ENCODE measurements around the gene GPR65. TPM values are rescaled to one million over a fixed set of nuclear protein-coding genes. Genes with fewer than 3 reads are reported as not detected.

GPR65 gene
- total and polyA plus RNA-seq, 4 donors, result 0.29 to 2.0 (median 0.79) TPM

DNA sequence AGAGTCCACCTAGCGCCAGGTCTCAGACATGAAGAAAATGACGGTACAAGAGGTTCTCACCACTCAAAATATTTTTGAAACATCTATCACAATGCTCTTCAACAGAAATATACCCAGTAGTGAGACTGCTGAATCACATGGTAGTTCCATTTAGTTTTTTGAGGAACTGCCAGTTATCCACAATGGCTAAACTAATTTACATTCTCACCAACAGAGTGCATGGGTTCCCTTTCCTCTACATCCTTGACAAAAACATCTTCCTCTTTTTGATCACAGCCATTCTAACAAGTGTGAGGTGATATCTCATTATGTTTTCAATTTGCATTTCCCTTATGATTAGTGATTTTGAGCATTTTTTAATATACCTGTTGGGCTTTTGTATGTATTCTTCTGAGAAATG is 5.7 kb upstream of the GPR65 start:
- 81% methylated on average over 2 of the region's 2 CpGs for WGBS (ENCODE audit: insufficient coverage)
- Histone ChIP-seq H3K4me1 (ENCODE audit: control insufficient read depth, insufficient read depth, low read length) (no peaks in the 10 kb centered on the region), H3K9me3 (ENCODE audit: control insufficient read depth, insufficient read depth, low read length) (no peaks in the 10 kb centered on the region), H3K36me3 (ENCODE audit: control insufficient read depth, insufficient read depth, low read length) (no peaks in the 10 kb centered on the region), H3K4me3 (ENCODE audit: low read depth, low read length) (no peak overlapping the region), H3K27ac (ENCODE audit: low read depth, low read length) (no peak overlapping the region), H3K27me3 (ENCODE audit: control insufficient read depth, insufficient read depth, low read length) (no peaks in the 10 kb centered on the region)
- DNase-seq (ENCODE audit: low read depth in 4 of 6, low spot score in 6 of 6), result no peak

DNA sequence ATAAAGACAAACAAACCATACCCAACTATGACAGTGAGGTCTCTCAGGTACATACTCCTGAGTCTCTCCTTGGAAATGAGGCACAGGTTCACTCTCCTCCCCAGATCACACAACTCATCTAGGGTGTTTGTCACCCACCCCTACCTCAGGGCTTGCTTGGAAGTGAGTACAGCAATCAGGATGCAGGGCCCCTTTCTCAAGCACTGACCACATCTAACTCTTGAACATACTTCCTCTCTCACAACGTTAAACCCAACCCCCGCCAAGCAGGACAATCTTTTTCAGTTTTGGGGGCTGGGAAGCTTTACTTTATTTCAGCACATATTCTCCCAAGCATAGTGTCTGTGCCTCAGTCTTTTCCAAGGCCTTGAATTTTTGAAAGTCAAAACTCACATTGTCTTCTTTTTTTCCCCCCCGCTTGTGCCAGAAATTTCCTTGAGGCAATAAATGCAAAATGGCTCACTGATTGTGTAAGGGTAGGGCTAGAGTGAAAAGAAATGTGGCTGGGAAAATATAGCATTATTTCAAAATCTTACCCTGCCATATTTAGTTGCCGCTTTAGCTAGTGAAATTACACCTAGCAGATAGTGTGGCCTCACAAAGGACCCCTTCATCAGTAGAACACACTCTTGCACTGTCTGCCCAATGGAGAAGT is 2.4 kb upstream of the GPR65 start:
- no peak overlapping the region for H3K27ac ChIP-seq (ENCODE audit: low read depth, low read length)
- H3K4me1 ChIP-seq (ENCODE audit: control insufficient read depth, insufficient read depth, low read length), result no peaks in the 10 kb centered on the region
- no peak overlapping the region for H3K4me3 ChIP-seq (ENCODE audit: low read depth, low read length)
- no peaks in the 10 kb centered on the region for H3K36me3 ChIP-seq (ENCODE audit: control insufficient read depth, insufficient read depth, low read length)
- 86% methylated on average over 3 of the region's 4 CpGs for WGBS (ENCODE audit: insufficient coverage)
- H3K27me3 ChIP-seq (ENCODE audit: control insufficient read depth, insufficient read depth, low read length), result no peaks in the 10 kb centered on the region
- no peak for DNase-seq (ENCODE audit: low read depth in 4 of 6, low spot score in 6 of 6)
- H3K9me3 ChIP-seq (ENCODE audit: control insufficient read depth, insufficient read depth, low read length), result no peaks in the 10 kb centered on the region

DNA sequence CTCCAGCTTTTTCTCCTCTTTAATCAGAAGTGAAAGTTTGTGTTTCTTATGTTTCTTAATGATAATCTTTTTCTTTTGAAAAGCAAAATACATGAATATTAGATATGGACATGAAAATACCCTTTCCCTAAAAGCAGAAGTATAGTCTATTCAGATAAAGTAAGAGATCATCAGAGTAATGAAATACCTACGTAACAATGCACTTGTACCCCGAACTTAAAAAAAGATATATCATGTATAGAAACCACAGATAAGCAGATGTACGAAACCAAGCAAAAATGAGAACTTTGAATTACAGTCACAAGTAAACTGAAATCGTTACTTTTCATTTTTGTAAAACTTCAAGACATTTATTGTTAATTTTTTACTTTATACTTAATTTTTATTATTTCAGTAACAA is 1.5 kb upstream of the GPR65 start:
- no peak overlapping the region for H3K27ac ChIP-seq (ENCODE audit: low read depth, low read length)
- H3K27me3 ChIP-seq (ENCODE audit: control insufficient read depth, insufficient read depth, low read length), result no peaks in the 10 kb centered on the region
- no peaks in the 10 kb centered on the region for H3K36me3 ChIP-seq (ENCODE audit: control insufficient read depth, insufficient read depth, low read length)
- H3K4me1 ChIP-seq (ENCODE audit: control insufficient read depth, insufficient read depth, low read length), result no peaks in the 10 kb centered on the region
- H3K9me3 ChIP-seq (ENCODE audit: control insufficient read depth, insufficient read depth, low read length), result no peaks in the 10 kb centered on the region
- no CpG with 5 or more reads among the region's 4 CpGs for WGBS (ENCODE audit: insufficient coverage)
- no peak for DNase-seq (ENCODE audit: low read depth in 4 of 6, low spot score in 6 of 6)
- H3K4me3 ChIP-seq (ENCODE audit: low read depth, low read length), result no peak overlapping the region

DNA sequence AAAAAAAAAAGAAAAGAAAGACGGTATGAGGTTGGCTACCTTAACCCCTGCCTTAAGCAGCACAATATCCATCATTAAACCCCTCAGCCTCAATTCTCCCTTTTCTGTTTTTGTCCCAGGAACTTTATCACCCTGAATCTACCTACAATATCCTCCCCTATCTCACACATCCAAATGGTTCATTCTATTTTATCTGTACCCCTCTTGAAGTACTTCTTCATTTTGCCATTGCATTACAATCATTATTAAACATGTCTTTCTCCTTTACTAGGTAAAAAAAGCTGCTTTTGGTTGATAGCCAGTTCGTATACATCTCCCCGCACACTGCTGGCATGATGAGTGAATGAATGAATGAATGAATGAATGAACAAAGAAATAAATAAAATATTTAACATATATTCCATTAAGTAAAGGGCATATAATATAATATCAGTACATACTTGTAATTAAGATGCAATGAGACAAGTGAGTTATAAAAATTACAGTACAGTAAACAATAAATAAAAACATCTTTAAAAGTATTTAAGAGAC is 364 bp upstream of the GPR65 start:
- WGBS (ENCODE audit: insufficient coverage), result no CpG with 5 or more reads among the region's 3 CpGs
- Histone ChIP-seq H3K27ac (ENCODE audit: low read depth, low read length) (no peak overlapping the region), H3K36me3 (ENCODE audit: control insufficient read depth, insufficient read depth, low read length) (no peaks in the 10 kb centered on the region), H3K9me3 (ENCODE audit: control insufficient read depth, insufficient read depth, low read length) (no peaks in the 10 kb centered on the region), H3K4me3 (ENCODE audit: low read depth, low read length) (no peak overlapping the region), H3K27me3 (ENCODE audit: control insufficient read depth, insufficient read depth, low read length) (no peaks in the 10 kb centered on the region), H3K4me1 (ENCODE audit: control insufficient read depth, insufficient read depth, low read length) (no peaks in the 10 kb centered on the region)
- no peak for DNase-seq (ENCODE audit: low read depth in 4 of 6, low spot score in 6 of 6)

DNA sequence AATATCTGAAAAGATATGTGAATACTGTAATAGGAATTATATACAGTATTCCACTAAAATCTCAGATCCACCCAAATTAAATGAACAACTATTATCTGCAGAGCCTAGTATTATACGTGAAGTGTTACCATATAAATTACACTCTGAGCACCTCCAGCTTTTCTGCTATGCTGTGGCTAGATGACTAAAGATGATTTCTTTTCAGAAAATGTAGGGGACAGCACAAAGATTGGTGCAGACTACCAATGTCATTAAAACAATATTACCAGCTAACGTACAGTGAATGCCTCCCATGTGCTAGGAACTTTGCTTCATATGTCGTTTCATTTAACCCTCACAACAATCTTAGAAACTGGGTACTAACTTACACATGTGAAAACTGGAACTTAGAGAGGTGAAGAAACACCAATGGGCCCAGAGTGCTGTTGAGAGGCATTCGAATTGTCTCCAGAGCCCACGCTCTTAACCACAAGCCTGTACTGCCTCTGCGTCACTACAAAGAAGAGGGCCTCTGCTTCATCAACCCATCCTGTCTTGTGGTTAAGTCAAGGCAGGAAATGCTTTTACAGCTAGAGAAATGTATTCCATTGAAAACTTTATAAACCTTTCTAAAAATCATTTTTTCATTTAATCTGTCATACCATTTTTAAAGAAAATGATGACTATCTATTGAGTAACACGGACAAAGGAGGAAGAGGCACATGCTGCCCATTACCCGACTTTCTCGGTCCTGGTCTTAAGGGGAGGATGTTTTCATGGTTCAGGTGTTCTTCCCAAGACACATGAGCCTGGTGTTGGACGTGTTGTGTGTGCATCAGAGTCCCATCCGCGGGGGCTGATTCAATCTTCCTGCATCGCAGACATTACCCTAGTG is 1.3 kb downstream of the GPR65 start:
- no peak overlapping the region for H3K27ac ChIP-seq (ENCODE audit: low read depth, low read length)
- 90% methylated on average over 2 of the region's 13 CpGs for WGBS (ENCODE audit: insufficient coverage)
- no peak overlapping the region for H3K4me3 ChIP-seq (ENCODE audit: low read depth, low read length)

DNA sequence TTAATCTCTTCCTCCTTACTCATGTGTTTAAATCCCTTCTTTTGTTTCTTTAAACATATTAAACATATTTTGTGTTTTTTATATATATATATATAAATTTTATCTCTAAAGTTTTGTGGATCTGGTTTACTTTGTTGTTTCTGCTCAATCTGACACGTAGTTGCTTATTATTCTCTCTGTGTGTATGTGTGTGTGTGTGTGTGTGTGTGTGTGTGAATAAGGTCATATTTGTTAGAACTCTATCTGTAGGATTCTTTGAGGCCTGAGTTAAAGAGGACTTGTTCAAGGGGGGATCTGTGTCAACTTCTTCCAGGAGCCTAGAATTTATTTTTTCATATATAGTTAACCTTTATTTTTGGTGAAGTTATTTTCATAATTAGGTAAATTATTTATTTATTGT is 2.7 kb downstream of the GPR65 start:
- Histone ChIP-seq H3K27ac (ENCODE audit: low read depth, low read length) (no peak overlapping the region), H3K27me3 (ENCODE audit: control insufficient read depth, insufficient read depth, low read length) (no peaks in the 10 kb centered on the region), H3K4me1 (ENCODE audit: control insufficient read depth, insufficient read depth, low read length) (no peaks in the 10 kb centered on the region), H3K9me3 (ENCODE audit: control insufficient read depth, insufficient read depth, low read length) (no peaks in the 10 kb centered on the region), H3K36me3 (ENCODE audit: control insufficient read depth, insufficient read depth, low read length) (no peaks in the 10 kb centered on the region), H3K4me3 (ENCODE audit: low read depth, low read length) (no peak overlapping the region)
- DNase-seq (ENCODE audit: low read depth in 4 of 6, low spot score in 6 of 6), result no peak
- no CpG with 5 or more reads among the region's 1 CpG for WGBS (ENCODE audit: insufficient coverage)

More for the DNA sequence above, 1.3 kb downstream of the GPR65 start:
- Histone ChIP-seq H3K9me3 (ENCODE audit: control insufficient read depth, insufficient read depth, low read length) (no peaks in the 10 kb centered on the region), H3K4me1 (ENCODE audit: control insufficient read depth, insufficient read depth, low read length) (no peaks in the 10 kb centered on the region), H3K36me3 (ENCODE audit: control insufficient read depth, insufficient read depth, low read length) (no peaks in the 10 kb centered on the region), H3K27me3 (ENCODE audit: control insufficient read depth, insufficient read depth, low read length) (no peaks in the 10 kb centered on the region)
- DNase-seq (ENCODE audit: low read depth in 4 of 6, low spot score in 6 of 6), result no peak

DNA sequence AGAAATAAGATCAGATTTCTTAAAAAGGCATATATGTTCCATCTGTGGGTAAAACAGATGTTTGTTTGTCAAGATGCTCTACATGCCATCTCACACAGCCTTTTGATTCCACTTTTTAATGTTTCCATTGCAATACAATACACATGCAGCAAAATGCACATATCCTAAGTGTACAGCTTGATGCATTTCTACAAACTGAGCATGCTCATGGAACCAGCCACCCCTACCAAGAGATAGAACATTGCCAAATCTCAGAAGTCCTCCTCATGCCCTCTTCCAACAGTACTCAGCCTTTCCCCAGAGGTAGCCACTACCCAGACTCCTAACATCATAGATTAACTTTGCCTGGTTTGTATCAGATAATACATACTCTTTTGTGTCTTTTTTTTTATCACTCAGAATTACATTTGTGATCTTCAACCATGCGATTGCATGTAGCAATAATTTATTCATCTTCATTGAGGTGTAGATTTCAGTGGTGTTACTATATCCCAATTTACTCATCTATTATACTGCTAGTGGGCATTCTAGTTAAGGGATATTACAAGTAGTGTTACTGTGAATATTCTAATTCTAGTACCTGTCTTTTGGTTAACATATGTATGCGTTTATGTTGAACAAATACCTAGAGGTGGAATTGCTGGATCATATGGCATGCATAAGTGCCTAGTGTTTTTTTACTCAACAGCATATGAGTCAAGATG is 3.3 kb downstream of the GPR65 start:
- Histone ChIP-seq H3K9me3 (ENCODE audit: control insufficient read depth, insufficient read depth, low read length) (no peaks in the 10 kb centered on the region), H3K36me3 (ENCODE audit: control insufficient read depth, insufficient read depth, low read length) (no peaks in the 10 kb centered on the region), H3K27ac (ENCODE audit: low read depth, low read length) (no peak overlapping the region), H3K4me3 (ENCODE audit: low read depth, low read length) (no peak overlapping the region), H3K4me1 (ENCODE audit: control insufficient read depth, insufficient read depth, low read length) (no peaks in the 10 kb centered on the region), H3K27me3 (ENCODE audit: control insufficient read depth, insufficient read depth, low read length) (no peaks in the 10 kb centered on the region)
- WGBS (ENCODE audit: insufficient coverage), result no CpG with 5 or more reads among the region's 2 CpGs
- no peak for DNase-seq (ENCODE audit: low read depth in 4 of 6, low spot score in 6 of 6)

DNA sequence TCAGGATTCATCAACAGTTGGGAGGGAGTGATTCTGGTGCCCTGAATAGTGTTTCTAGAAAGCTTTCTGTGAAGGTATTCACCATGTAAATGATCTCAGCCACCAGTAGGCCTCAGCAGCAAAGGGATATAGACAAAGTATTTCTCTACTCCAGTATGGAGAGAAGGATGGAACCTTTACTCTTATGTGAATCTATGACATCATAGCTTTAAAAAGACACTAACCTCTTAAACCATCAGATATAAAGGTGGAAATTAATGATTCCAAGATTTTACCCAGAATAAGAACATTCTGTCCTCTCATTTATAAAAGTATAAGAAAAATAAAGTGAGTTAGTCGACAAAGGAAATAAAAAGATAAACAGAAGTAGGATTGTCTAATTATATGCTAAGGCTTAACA is 4.6 kb downstream of the GPR65 start:
- no CpG with 5 or more reads among the region's 1 CpG for WGBS (ENCODE audit: insufficient coverage)
- Histone ChIP-seq H3K9me3 (ENCODE audit: control insufficient read depth, insufficient read depth, low read length) (no peaks in the 10 kb centered on the region), H3K27me3 (ENCODE audit: control insufficient read depth, insufficient read depth, low read length) (no peaks in the 10 kb centered on the region), H3K27ac (ENCODE audit: low read depth, low read length) (no peak overlapping the region), H3K36me3 (ENCODE audit: control insufficient read depth, insufficient read depth, low read length) (no peaks in the 10 kb centered on the region), H3K4me3 (ENCODE audit: low read depth, low read length) (no peak overlapping the region), H3K4me1 (ENCODE audit: control insufficient read depth, insufficient read depth, low read length) (no peaks in the 10 kb centered on the region)
- no peak for DNase-seq (ENCODE audit: low read depth in 4 of 6, low spot score in 6 of 6)

DNA sequence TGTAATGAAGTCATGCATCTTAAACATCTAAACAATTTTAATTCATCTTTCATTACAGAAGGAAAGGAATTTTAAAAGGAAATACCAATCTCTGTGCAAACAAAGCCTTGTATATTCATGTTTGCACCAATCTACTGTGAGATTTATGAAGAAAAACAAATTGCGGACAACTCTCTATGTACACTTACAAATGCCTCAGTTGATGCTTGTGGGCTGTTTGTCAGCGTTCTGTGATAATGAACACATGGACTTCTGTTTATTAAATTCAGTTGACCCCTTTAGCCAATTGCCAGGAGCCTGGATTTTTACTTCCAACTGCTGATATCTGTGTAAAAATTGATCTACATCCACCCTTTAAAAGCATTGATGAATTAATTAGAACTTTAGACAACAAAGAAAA is 5.4 kb downstream of the GPR65 start:
- no peaks in the 10 kb centered on the region for H3K27me3 ChIP-seq (ENCODE audit: control insufficient read depth, insufficient read depth, low read length)
- no peak overlapping the region for H3K27ac ChIP-seq (ENCODE audit: low read depth, low read length)
- H3K4me1 ChIP-seq (ENCODE audit: control insufficient read depth, insufficient read depth, low read length), result no peaks in the 10 kb centered on the region
- no peak for DNase-seq (ENCODE audit: low read depth in 4 of 6, low spot score in 6 of 6)
- H3K36me3 ChIP-seq (ENCODE audit: control insufficient read depth, insufficient read depth, low read length), result no peaks in the 10 kb centered on the region
- no peak overlapping the region for H3K4me3 ChIP-seq (ENCODE audit: low read depth, low read length)
- no peaks in the 10 kb centered on the region for H3K9me3 ChIP-seq (ENCODE audit: control insufficient read depth, insufficient read depth, low read length)
- whole genome bisulfite sequencing (ENCODE audit: insufficient coverage), result no CpG with 5 or more reads among the region's 2 CpGs

All from spinal cord (tissue), 10 donors.